Inflammatory macrophage treated with lipopolysaccharide for 4 hours (primary cell): ENCODE measurements around the gene SLX9.

Source experiments
- DNase-seq: peaks from one replicate; pipeline ENCODE4 v3.0.0-alpha.2; 2020

SLX9 gene

DNA sequence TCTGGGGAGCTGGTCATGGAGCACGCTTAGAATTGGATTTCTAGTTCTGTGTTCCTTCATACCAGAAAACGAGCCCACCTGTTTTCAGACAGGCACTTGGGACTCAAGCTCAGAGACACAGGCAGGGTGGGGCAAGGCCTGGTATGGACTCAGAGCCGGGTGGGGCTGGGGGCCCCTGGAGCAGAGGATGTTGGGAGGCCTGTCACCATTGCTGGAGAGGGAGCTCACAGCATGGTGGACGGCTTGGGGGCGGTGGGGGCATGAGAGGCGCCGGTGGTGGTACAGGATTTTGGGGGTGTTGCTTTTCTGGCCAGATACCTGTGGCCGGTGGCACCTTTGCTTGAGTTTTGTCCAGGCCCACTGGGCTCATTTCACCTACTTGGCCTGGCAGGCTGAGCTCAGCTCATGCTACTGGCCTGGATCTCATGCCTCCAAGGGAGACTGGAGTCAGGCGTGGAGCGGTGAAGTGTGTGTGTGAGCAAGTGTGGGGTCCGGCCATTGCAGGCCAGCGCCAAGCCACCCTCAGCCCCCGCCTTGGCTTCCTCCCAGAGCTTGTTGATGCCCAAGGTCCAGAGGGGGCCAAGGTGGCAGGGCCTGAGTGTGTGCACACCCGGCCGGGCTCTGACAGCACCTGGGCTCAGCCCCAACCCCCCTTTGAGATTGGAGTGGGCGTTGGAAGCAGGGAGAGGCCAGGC is 8.7 kb downstream of the SLX9 start:
- no peak for DNase-seq

DNA sequence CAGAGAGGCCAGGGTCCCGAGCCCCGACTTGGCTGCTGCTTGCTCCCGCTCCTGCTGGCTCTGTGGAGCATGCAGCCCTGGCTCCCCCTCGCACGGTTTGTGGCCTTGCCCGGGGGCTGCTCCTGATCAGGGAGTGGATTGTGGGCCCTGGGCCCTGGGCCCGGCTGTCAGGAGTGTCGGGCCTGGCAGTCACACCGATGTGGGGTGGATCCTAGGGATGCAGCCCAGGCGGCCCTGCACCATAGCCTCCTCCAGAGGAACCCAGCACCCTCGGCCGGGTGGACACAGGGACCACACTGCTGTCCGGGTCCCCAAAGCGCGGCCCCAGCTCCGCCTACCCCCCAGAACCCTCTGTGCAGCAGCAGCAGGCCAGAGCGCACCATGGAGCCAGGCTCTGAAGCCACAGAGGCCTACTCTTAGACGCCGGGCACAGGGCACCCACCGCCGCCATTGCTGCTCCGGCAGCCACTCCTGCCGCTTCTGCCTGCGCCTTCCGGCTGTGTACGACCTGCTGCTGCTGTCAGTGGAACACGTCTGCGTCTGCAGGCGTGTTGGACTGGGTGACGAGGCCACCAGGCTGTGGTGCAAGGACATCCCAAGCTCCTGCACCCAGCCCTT is 9.4 kb downstream of the SLX9 start:
- no peak for DNase-seq

DNA sequence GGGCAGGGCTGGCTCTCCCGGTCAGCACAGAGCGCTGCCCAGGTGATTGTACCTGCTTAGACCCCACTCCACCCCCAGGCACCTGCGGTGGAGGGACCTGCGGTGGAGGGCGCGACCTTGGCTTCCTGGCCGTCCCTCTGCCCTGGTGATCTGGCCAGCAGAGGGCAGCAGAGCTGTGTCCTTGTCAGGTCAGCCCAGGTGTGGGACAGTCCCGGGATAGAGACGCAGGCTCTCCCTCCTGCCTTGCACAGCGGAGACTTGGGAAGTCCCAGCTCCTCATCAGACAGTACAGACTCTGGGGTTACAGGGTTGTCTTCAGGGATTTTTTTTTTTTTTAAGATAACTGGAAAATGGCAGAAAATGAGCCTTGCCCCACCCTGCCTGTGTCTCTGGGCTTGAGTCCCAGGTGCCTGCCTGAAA is 10.0 kb downstream of the SLX9 start:
- peak; percentile 66 for DNase-seq

DNA sequence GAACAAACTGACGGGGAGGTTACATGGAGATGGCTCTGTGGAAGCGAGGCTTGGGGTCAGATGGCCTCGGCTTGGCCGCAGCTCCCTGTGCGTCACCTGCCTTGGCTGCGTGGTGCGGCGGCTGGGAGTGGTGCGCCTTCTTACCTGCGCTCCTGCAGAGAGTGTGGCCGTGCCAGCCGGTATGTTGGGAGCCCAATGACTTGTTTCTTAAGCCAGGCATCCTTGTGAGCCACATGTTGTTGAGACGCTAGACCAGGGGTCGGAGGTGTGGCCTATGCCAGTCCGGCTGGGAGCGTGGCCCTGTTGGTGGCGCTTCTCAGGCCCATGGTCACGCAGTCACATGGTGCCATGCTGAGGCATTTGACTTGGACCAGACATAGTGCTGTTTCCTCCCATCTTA is 10.5 kb downstream of the SLX9 start:
- DNase-seq = no peak

DNA sequence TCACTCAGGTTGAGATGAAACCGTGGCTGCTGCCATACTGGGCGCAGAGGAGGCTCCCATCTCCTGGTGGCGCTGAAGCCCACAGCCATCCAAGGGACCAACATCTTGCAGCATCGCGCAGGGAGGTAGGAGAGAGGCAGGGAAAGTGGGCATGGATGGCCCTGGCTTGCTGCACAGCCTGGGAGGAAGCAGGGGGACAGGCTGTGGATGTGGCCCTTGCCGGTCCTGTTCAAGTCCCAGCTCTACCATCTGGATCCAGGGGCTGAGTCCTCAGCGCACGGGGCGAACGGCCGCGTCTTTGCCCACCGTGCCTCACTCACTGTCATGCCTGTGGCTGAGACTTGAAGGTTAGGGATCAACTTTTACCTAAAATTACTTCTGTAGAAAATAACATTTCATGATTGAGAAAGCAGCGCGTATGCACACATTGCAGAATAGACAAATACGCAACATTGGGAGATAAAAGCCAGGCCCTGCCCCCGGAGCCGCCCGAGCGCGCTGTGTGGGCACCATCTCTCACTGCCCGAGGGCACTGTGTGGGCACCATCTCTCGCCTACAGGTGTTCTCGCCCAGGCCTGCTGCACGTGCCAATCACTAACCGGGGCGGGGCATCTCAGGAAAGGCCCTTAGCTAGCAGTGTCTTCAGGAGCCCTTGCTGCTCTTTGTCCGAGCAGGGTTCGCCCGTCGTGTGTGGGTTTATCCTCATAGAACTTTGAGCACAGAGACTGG is 11.5 kb downstream of the SLX9 start:
- no peak for DNase-seq

DNA sequence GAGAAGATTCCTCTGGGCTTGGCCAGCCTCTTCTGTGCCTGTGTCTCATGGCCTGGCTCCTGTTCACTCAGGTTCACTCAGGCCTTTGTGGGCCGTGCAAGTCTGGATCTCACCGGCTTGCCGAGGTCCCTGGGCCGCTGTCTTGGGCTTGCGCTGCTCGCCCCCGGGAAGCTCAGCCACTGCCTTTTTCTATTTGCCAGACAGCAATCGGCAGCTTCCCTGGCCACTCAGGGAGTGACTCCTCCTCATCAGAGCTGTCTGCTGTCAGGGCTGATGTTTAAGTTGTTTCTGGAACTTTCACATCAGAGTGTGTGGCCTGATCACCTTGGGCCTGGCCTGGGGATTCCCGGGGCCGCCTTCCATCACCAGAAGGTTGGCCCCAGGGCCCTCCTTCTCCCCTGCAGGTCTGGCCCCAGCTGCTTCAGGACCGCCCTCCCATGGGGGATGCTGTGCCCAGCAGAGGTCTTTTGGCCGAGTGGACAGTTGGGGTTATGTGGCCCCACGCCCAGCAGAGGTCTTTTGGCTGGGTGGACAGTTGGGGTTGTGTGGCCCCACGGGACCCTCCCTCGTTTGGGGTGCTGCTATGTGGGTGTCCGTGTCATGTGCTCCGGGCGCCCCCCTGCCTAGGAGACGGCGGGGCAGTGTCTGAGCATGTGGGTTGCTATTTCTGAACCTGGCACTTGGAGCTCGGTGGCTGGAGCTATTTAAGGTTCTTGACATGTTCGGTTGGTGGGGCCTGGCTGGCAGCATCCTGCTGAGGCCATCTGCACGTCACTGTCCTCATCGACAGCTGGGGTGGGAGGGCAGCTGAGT is 12.5 kb downstream of the SLX9 start:
- DNase-seq = no peak

DNA sequence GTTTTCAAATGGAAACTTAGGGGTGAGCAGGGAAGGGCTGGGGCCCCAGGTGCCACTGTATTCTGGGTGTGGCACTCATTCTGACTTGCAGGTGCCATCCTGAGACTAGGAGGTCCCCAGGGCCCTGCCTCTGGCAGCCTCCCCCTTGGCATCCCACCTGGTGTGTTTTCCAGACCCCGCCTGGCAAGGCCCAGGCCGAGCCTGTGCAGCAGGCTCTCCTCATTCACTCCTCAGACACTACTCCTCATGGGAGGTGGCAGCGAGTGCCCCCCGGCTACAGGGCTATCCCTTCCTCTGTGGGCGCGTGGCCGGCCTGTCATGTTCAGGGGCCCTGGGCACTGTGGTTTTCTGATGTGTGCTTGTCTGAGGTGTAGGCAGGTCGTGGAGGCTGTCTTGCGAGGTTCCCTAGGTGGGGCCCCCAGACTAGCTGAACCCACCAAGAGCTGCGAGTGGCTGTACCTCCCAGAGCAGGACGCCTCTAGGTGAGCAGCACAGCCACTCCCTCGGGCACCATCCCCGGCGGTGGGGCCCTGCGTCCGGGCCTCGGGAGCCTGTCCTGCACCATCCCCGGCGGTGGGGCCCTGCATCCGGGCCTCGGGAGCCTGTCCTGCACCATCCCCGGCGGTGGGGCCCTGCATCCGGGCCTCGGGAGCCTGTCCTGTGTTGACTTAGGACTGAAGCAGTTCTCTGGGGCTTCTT is 13.2 kb downstream of the SLX9 start:
- DNase-seq = no peak

DNA sequence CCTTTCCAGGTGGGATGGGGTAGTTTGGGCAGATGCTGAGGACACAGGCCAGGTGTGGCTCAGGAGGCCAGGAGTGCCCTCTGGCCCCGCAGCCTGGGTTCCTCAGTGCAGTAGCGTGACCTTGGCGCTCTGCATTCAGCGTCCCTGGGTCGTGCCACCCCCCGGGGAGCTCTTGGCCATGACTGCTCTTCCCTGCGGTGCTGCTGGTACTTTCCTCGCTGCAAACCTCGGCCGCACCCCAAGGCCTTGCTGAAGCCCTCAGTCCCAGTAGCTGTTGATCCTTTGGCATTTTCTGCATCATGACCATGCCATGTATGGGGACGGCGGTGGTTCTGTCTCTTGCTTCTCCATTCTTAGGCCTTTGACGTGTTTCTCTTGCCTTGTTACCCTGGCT is 13.8 kb downstream of the SLX9 start:
- no peak for DNase-seq

DNA sequence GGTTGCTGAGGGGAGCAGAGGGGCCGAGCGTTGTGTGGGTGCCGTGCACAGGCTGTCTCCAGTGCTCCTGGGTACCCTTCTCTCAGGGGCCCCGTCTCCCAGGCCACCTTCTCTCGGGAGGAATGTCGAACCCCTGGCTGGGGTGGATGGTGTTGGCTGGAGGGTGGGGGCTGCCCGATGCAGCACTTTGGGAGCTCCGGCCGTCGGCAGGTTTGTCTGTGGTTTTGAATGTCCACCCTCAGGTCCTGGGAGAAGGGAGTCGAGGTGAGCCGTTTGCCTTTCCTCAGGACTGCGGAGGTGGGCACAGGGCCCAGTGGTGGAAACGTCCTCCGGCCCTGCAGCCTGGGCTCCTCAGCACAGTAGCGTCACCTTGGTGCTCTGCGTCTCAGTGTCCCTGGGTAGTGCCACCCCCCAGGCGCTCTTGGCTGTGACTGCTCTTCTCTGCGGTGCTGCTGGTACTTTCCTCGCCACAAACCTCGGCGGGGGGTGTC is 14.5 kb downstream of the SLX9 start:
- DNase-seq = no peak

DNA sequence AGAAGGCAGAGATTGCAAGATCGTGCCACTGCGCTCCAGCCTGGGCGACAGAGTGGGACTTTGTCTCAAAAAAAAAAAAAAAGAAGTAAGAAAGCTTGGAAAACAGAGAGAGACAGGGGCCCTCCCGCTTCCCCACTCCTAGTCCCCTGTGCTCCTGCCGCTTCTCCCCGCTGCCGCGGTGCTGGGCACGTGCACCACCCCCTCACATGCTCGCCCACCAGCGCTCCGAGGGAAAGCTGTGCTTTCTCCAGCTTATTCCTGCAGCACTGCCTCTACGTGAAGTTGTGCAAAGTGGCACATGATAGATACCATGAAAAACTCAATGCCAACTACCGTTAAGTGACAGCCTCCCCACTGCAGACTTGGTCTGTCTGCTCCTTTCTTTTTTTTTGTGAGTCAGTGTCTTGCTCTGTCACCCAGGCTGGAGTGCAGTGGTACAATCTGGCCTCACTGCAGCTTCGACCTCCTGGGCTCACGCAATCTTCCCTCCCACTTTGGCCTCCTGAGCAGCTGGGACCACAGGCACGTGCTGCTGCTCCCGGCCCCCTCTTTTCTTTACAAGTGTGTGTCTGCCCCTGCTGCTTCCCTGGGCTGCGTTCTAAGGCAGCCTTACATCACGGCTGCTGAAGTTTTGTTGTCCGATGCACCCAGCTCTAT is 15.4 kb downstream of the SLX9 start:
- no peak for DNase-seq

DNA sequence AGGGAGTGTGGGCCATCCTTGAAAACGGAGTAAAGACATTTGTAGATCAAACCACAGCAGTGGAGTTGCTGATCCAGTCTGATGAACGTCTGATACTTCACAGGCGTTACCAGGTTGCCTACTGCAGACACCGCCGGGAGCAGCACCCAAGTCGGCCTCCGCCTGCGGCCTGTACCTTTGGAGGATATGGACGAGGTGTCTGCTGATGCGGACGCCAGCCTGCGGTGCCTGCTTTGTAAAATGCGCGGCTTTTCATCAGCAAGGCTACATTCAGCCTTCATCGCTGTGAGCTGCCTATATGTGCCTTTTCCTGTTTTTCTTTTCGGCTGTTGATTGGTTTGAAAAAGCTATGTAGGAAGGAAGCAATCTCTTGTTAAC is 16.0 kb downstream of the SLX9 start:
- no peak for DNase-seq

DNA sequence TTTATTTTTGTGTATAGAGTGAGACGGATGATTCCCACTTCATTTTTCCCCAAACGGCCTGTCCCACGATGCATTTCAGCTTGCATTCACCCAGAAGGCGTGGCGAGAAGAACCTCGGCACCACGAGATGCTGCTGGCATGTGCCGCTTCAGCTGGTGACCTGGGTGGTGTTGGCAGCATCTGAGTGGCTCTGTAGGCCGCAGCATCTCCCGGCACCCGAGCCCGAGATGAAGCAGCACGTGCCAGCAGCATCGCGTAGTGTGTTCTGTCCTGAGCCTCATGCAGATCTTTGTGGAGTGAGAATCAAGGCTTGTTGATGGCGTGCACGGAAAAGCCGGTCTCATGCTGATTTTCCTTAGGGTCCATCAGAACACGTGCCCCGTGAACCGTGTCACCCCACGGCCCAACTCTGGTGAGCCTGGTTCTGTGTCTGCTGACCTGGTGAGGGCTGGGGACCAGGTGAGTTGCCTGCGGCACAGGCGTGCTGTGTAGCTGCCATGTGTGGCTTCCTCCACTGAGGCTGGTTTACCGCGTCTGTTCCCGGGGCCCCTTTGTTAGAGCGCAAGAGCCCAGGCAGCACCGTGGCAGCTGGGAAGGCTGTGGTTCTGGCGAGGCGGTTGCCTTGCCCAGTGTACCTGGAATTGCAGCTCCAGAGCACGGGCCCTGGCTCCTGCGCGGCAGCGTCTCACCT is 16.7 kb downstream of the SLX9 start:
- no peak for DNase-seq

DNA sequence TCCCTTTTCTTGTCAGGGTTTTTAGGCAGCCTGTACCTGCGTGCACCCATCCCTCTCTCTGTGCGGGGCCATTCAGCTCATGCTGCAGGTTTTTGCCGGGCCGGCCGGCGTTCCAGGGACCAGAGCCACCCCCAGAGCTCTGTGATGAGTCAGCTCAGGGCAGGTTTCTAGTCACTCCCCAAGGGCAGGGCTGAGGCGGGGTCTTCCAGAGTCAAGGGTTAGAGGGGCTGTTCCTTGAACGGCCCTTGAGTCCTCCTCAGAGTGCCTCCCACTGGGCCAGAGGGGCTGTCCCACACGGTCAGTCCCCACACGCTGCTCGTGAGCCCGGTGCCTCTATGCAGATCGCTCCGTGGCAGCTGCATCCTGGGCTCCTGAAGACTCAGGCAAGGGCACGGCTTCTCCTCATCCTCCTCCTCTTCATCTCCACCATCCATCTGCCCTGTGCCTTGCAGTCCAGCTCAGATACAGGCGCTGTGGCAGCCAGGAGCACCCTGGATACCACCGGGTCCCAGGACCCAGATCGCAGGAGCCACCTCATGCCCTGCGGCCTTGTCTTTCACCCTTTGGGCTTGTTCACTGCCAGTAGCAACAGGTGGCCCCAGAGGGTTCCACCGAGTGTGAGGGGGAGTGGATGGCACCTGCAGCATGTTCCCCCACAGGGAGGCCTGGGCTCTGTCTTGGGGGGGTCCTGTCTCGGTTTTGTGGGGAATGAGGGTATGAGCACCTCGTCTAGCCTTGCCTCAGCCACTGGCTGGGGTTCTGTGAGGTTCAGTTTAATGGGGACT is 17.4 kb downstream of the SLX9 start:
- DNase-seq = no peak

DNA sequence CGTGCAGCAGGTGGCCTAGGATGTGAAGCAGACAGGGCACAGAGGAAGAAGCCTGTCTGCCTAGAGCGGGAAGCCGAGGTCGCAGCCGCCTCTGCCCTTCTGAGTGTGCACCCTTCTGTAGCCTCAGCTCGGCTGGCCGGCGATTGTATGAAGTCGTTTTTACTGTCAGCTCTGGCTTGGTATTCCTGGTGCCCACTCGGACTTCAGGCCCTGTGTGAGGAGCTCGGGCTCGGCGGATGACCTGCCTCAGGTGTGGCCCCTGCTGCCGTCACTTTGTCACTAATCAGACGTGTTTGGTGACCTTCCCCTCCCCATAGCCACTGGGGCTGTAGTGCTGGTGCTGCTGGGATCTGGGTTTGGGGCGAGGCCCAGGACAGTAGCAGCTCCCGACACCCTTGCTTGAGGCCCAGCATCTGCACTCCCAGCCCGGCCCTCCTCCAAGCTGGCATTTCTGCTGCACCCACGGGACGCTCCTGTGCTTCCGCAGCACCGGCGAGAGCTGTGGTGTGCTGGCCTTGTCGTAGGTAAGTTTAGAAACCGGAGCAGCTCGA is 18.1 kb downstream of the SLX9 start:
- no peak for DNase-seq

DNA sequence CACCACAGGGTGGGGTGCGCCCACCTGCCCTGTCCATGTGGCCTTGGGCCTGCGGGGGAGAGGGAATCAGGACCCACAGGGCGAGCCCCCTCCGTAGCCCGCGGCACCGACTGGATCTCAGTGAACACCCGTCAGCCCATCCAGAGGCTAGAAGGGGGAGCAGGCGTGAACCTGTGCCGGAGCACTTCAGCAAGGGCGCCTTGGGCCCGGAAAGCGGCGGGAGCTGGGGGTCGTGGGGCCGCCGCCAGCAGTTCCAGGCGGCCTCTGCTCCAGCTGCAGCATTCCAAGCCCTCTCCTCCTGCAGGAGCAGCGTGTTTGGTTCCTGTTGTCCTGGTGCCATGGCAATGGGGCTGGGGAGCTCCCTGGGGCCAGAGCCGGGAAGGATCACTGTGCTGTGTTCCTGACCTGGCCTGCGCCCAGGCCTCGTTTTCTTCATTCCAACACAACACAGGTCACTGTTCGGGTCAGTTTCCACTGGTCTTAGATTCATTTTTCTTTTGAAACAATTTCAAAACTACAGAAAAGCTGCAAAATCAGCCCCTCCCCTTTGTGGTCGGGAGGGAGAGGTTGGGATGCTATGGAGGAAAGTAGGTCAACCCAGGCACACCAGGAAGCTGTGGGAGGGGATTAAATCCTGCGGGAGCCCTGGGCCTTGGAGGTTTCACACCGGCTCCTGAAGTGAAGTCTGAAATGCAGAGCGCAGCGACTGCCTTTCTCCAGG is 18.8 kb downstream of the SLX9 start:
- DNase-seq = no peak

DNA sequence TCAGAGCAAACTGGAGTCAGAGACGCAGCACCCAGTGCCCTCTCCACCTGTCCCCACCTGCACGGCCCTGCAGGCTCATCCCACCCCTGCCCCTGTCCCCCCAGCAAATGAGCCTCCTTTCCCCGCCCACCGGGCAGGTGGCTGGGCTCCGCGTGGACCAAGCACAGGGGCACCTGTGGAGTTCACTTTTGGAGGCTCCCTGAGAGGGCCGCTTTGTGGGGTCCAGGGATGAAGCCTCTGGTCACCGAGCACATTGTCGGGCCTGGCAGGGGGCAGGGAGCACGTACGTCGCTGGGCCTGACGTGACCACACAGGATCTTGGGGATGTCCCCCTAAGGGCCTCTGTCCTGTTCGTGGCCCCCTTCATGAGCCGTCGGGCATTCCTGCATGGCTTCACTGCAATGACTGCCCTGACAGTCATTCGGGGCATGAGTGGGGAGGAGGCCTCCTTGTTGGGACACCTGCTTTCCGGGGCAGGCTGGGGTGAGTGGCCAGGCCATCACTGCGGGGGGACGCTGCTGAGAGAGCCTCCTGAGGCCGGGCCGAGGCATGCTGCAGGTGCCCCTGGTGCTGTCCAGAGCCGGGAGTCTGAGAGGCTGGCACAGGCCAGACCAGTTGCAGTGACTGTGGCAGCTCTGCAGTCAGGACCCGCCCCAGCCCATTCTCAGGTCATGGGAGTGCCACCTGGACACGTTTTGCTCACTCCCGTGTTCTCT is 19.7 kb downstream of the SLX9 start:
- DNase-seq = no peak

DNA sequence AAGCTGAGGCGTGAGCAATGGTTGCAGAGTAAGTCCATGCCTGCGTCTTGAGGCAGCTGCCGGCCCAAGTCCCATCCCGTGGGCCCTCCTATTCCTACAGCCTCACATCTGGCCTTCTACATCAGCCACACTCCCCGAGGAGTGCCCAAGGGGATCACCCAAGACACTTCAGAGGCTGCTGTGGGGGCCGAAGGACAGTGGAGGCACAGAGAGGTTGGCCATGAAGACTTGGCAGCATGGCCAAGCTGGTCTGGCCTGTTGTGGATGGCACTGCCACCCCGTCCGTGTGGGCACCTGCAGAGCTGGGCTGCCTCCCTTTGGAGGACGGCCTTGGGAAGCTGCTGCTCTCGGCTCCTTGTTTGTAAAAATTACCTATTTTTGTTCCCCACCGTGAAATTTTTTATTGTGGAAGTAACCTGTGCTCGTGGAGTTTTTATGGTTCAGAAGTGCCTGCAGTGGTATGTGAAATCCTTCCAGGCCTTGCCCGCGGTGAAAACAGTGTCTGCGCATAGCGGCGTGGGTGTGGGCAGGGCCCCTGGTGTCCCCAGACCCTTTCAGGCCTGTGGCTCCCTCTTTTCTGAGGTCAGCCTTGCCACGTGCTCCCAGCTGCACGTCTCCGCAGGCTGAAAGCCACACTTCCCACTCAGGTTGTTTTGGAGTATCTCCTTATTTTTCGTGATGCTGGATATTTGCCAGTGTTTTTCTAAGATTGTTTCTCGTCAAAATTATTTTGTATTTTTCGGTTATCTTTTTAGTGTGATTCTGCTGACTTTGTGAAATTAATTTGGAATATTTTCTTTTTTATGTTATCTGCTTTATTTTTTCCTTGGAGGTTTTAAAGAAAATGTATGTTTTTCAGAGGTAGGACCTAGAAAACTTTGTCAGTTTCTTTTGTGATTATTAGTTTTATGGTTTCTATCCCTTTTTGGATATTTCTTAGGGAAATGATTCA is 20.6 kb downstream of the SLX9 start:
- no peak for DNase-seq
